ENCODE results near the gene GPRASP1.
"Not testable (repeated sequence)": the region's sequence is repeated elsewhere in the genome, so short reads cannot be mapped to it uniquely, and the experiment has no call there.

GPRASP1 gene

DNA sequence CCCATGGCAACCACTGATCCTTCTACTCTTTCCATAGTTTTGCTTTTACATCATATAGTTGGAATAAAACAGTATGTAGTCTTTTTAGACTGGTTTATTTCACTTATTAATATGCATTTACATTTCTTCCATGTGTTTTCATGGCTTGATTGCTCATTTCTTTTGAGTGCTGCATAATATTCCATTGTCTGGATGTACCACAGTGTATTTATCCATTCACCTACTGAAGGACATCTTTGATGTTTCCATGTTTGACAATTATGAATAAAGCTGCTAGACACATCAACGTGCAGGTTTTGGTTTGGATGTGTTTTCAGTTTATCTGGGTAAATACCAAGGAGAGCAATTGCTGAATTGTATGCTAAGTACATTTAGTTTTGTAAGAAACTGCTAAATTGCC, 13.7 kb upstream of the GPRASP1 start:
- no peak overlapping the region for H3K9ac ChIP-seq (ENCODE audit: insufficient read length, low read depth)
- TF ChIP-seq ZNF274 (IDR thresholded peaks at IDR 0.05; ENCODE audit: low read depth, low read length) (no peak), SUZ12 (IDR thresholded peaks at IDR 0.05; ENCODE audit: extremely low read depth, insufficient read depth, insufficient read length) (no peak), YY1 (IDR thresholded peaks at IDR 0.05; ENCODE audit: insufficient read depth, insufficient read length) (no peak)
- no peak for DNase-seq (ENCODE audit: low read depth, low spot score)
- no peaks in the 10 kb centered on the region for H3K9me3 ChIP-seq (ENCODE audit: insufficient read depth, low read length)
- no peaks in the 10 kb centered on the region for H3K27me3 ChIP-seq (ENCODE audit: insufficient read depth, insufficient read length)
- no peaks in the 10 kb centered on the region for H3K4me1 ChIP-seq (ENCODE audit: insufficient read depth, insufficient read length)
- no peaks in the 10 kb centered on the region for H3K36me3 ChIP-seq (ENCODE audit: insufficient read depth, insufficient read length, low read length)
- no peak overlapping the region for H3K4me3 ChIP-seq (ENCODE audit: insufficient read length, low read depth)

DNA sequence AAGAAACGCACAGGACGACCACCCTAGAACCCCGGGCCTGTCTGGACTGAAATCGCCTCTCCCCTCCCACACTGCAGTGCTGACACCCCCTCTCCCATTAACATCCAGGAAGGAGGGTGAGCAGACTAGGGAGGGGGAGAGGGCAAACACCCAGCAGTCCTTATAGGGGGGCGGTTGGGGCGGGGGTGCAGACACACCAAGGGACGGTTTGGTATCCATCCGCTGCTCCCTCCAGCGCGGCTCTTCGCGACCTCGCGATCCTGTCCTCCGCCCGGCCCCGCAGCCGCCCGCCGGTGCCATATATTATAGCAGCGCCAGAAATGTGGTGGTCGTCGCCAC, 411 bp upstream of the GPRASP1 start:
- Histone ChIP-seq H3K4me3 (ENCODE audit: insufficient read length, low read depth) (peak overlapping the region; percentile 45), H3K36me3 (ENCODE audit: insufficient read depth, insufficient read length, low read length) (no peaks in the 10 kb centered on the region), H3K27me3 (ENCODE audit: insufficient read depth, insufficient read length) (peaks cover 17% of the 10 kb centered on the region), H3K9ac (ENCODE audit: insufficient read length, low read depth) (peak overlapping the region; percentile 72), H3K4me1 (ENCODE audit: insufficient read depth, insufficient read length) (no peaks in the 10 kb centered on the region), H3K9me3 (ENCODE audit: insufficient read depth, low read length) (no peaks in the 10 kb centered on the region)
- TF ChIP-seq YY1 (IDR thresholded peaks at IDR 0.05; ENCODE audit: insufficient read depth, insufficient read length) (no peak), ZNF274 (IDR thresholded peaks at IDR 0.05; ENCODE audit: low read depth, low read length) (no peak), SUZ12 (IDR thresholded peaks at IDR 0.05; ENCODE audit: extremely low read depth, insufficient read depth, insufficient read length) (no peak)
- DNase-seq (ENCODE audit: low read depth, low spot score) = no peak

DNA sequence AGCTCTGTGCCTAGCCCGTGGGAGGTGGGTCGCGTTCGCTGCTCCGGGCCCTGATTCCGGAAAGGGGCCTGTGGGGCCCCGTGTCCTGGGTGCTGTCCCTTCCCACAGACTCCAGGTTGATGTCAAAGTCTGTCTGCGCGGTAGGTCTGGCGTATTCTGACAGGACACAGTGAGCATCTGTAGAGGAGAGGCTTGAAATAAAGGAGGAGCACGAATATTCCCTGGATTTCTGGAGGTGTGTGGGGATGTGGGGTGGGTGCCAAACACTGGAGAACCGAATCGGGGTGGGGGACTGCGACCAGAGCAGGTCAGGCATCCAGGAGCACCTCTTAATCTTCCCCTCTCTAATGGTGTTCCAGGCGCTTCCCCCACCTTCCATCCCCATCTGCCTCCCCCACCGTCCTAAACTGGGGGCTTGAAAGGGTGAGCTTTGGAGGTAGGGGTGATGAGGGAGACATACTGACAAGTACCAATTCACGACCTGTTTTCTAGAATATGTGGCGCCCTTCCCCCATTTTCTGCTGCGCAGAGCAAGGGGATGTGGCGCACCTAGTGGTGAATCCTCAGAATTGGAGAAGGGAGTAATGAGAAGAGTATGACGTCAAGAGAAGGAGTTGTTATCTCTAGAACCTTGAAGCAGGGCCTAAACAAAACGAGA, 877 bp downstream of the GPRASP1 start:
- H3K4me1 ChIP-seq (ENCODE audit: insufficient read depth, insufficient read length) = no peaks in the 10 kb centered on the region
- peak overlapping the region; percentile 72 for H3K9ac ChIP-seq (ENCODE audit: insufficient read length, low read depth)
- peaks cover 17% of the 10 kb centered on the region for H3K27me3 ChIP-seq (ENCODE audit: insufficient read depth, insufficient read length)
- peak overlapping the region; percentile 45 for H3K4me3 ChIP-seq (ENCODE audit: insufficient read length, low read depth)
- TF ChIP-seq SUZ12 (IDR thresholded peaks at IDR 0.05; ENCODE audit: extremely low read depth, insufficient read depth, insufficient read length) (no peak), YY1 (IDR thresholded peaks at IDR 0.05; ENCODE audit: insufficient read depth, insufficient read length) (no peak), ZNF274 (IDR thresholded peaks at IDR 0.05; ENCODE audit: low read depth, low read length) (no peak)
- H3K9me3 ChIP-seq (ENCODE audit: insufficient read depth, low read length) = no peaks in the 10 kb centered on the region
- peak; percentile 23 for DNase-seq (ENCODE audit: low read depth, low spot score)
- H3K36me3 ChIP-seq (ENCODE audit: insufficient read depth, insufficient read length, low read length) = no peaks in the 10 kb centered on the region

DNA sequence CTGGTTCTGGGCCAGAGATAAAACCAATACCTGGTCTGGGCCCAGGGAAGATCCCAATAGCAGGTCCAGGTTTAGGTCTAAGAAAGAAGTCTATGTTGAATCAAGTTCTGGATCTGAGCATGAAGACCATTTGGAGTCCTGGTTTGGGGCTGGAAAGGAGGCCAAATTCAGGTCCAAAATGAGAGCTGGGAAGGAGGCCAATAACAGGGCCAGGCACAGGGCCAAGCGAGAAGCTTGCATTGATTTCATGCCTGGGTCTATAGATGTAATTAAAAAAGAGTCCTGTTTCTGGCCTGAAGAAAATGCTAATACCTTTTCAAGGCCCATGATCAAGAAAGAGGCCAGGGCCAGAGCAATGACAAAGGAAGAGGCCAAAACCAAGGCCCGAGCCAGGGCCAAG, 3.4 kb downstream of the GPRASP1 start:
- no peaks in the 10 kb centered on the region for H3K4me1 ChIP-seq (ENCODE audit: insufficient read depth, insufficient read length)
- no peak overlapping the region for H3K4me3 ChIP-seq (ENCODE audit: insufficient read length, low read depth)
- no peaks in the 10 kb centered on the region for H3K36me3 ChIP-seq (ENCODE audit: insufficient read depth, insufficient read length, low read length)
- H3K27me3 ChIP-seq (ENCODE audit: insufficient read depth, insufficient read length) = peaks cover 17% of the 10 kb centered on the region
- DNase-seq (ENCODE audit: low read depth, low spot score) = no peak
- no peak overlapping the region for H3K9ac ChIP-seq (ENCODE audit: insufficient read length, low read depth)
- no peaks in the 10 kb centered on the region for H3K9me3 ChIP-seq (ENCODE audit: insufficient read depth, low read length)
- TF ChIP-seq YY1 (IDR thresholded peaks at IDR 0.05; ENCODE audit: insufficient read depth, insufficient read length) (no peak), ZNF274 (IDR thresholded peaks at IDR 0.05; ENCODE audit: low read depth, low read length) (no peak), SUZ12 (IDR thresholded peaks at IDR 0.05; ENCODE audit: extremely low read depth, insufficient read depth, insufficient read length) (no peak)

DNA sequence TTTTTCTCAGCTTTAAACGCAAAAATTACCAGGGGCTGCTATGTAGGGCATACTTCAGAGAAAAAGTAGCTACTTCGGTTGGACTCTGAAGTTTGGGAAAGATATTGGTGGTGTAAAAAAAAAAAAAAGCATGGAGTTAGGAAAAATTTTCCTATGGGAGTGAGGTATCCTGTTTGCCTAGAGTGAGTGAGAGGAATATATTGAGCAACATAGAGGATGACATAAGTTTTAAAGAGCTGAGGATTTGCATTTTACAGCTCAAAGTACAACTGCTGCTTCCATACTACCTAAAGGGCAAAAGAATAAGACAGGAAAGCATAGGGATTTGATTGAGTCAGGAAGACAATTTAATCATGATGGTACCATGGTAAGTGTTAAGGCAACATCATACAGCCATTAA, 7.3 kb downstream of the GPRASP1 start:
- TF ChIP-seq SUZ12 (IDR thresholded peaks at IDR 0.05; ENCODE audit: extremely low read depth, insufficient read depth, insufficient read length) (no peak), ZNF274 (IDR thresholded peaks at IDR 0.05; ENCODE audit: low read depth, low read length) (no peak), YY1 (IDR thresholded peaks at IDR 0.05; ENCODE audit: insufficient read depth, insufficient read length) (no peak)
- Histone ChIP-seq H3K9me3 (ENCODE audit: insufficient read depth, low read length) (no peaks in the 10 kb centered on the region), H3K9ac (ENCODE audit: insufficient read length, low read depth) (no peak overlapping the region), H3K4me3 (ENCODE audit: insufficient read length, low read depth) (no peak overlapping the region), H3K4me1 (ENCODE audit: insufficient read depth, insufficient read length) (no peaks in the 10 kb centered on the region), H3K36me3 (ENCODE audit: insufficient read depth, insufficient read length, low read length) (no peaks in the 10 kb centered on the region), H3K27me3 (ENCODE audit: insufficient read depth, insufficient read length) (no peaks in the 10 kb centered on the region)
- DNase-seq (ENCODE audit: low read depth, low spot score) = no peak

DNA sequence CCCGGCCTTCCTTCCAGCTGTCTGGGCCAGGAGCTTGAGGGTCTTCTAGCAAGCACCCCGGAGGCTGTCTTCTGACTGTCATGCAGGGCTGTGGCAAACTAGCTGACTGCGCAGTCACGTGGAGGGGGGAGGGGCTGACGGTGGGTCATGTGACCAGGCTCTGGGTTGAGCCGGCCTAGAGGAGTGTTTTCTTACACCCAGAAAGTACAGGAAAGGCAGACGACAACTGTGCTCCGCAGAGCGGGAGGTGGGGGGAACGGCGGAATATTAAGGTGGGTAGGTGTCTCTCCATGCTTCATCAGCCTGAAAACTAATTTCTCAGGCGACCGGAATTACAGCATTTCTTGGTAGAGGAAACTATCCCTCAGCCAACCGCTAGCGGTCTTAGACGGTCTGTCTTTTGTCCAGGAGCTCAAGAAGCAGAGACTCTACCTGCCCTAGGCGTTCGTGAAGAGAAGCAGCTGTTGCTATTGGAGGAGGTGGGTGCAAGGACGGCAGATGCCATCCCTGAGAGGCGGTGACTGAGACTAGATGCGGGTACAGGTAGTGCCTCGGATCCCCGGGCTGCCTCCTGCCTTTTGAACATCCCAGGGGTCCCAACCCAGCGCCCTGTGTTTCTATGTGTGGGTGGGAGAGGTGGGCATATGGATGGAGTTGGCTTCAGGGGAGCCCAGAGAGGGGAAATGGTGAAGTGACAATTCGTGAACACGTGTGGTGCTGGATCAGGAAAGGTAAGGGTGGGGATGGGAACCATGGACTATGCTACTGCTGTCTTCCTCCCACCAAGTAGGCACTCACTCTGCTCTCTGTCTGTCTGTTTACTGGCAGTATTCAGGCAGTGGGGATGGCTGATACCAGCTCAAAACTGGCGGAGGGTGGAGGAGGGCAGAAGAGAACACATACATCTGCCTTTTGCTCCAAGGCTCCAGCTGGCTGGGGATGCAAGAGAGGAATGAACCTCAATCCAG, 8.8 kb downstream of the GPRASP1 start:
- Histone ChIP-seq H3K4me1 (ENCODE audit: insufficient read depth, insufficient read length) (no peaks in the 10 kb centered on the region), H3K9me3 (ENCODE audit: insufficient read depth, low read length) (no peaks in the 10 kb centered on the region), H3K36me3 (ENCODE audit: insufficient read depth, insufficient read length, low read length) (no peaks in the 10 kb centered on the region), H3K4me3 (ENCODE audit: insufficient read length, low read depth) (peak overlapping the region; percentile 58), H3K9ac (ENCODE audit: insufficient read length, low read depth) (peak overlapping the region; percentile 70), H3K27me3 (ENCODE audit: insufficient read depth, insufficient read length) (no peaks in the 10 kb centered on the region)
- peak; percentile 67 for DNase-seq (ENCODE audit: low read depth, low spot score)
- no peak for TF ChIP-seq YY1 (IDR thresholded peaks at IDR 0.05; ENCODE audit: insufficient read depth, insufficient read length)
- no peak for TF ChIP-seq SUZ12 (IDR thresholded peaks at IDR 0.05; ENCODE audit: extremely low read depth, insufficient read depth, insufficient read length)
- no peak for TF ChIP-seq ZNF274 (IDR thresholded peaks at IDR 0.05; ENCODE audit: low read depth, low read length)

DNA sequence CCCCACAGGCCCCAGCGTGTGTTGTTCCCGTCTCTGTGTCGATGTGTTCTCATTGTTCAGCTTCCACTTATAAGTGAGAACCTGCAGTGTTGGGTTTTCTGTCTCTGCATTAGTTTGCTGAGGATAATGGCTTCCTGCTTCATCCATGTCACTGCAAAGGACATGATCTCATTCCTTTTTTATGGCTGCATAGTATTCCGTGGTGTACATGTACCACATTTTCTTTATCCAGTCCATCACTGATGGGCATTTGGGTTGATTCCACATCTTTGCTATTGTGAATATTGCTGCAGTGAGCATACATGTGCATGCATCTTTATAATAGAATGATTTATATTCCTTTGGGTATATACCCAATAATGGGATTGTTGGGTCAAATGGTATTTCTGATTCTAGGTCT, 12.5 kb downstream of the GPRASP1 start:
- not testable (repeated sequence) for H3K36me3 ChIP-seq (ENCODE audit: insufficient read depth, insufficient read length, low read length); H3K9me3 ChIP-seq (ENCODE audit: insufficient read depth, low read length); H3K4me1 ChIP-seq (ENCODE audit: insufficient read depth, insufficient read length); H3K4me3 ChIP-seq (ENCODE audit: insufficient read length, low read depth); H3K27me3 ChIP-seq (ENCODE audit: insufficient read depth, insufficient read length); H3K9ac ChIP-seq (ENCODE audit: insufficient read length, low read depth); DNase-seq (ENCODE audit: low read depth, low spot score)

DNA sequence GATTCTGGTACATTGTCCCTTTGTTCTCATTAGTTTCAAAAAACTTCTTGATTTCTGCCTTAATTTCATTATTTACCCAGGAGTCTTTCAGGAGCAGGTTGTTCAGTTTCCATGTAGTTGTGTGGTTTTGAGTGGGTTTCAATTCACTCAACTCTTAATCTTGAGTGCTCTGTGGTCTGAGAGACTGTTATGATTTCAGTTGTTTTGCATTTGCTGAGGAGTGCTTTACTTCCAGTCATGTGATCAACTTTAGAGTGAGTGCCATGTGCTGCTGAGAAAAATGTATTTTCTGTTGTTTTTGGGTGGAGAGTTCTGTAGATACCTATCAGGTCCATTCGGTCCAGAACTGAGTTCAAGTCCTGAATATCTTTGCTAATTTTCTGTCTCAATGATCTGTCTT, 15.8 kb downstream of the GPRASP1 start:
- H3K4me3 ChIP-seq (ENCODE audit: insufficient read length, low read depth); H3K4me1 ChIP-seq (ENCODE audit: insufficient read depth, insufficient read length); DNase-seq (ENCODE audit: low read depth, low spot score); H3K36me3 ChIP-seq (ENCODE audit: insufficient read depth, insufficient read length, low read length); H3K9me3 ChIP-seq (ENCODE audit: insufficient read depth, low read length); H3K27me3 ChIP-seq (ENCODE audit: insufficient read depth, insufficient read length); H3K9ac ChIP-seq (ENCODE audit: insufficient read length, low read depth): not testable (repeated sequence)

All from NT2/D1 (cell line).